Type B pancreatic cell (in vitro differentiated cells): ENCODE data around the gene DNAJC7. TPM values are rescaled to one million over a fixed set of nuclear protein-coding genes. Genes with fewer than 3 reads are reported as not detected.
A peak's percentile ranks its signal among the peaks of the same experiment; 100 is the strongest.

ENCODE experiments used
- DNase-seq: peaks from one replicate; pipeline ENCODE4 v3.0.0; 2021; ENCODE audit warnings: mixed read lengths; ENCODE audit not compliant: unreplicated experiment; ENCODE audit errors: extremely low spot score
- H3K27ac Mint-ChIP-seq: 2 replicates; pipeline ENCODE4 v1.8.0; 2021; ENCODE audit warnings: mild to moderate bottlenecking, mixed read lengths
- H3K27me3 Mint-ChIP-seq: 2 replicates; pipeline ENCODE4 v1.8.0; 2021; ENCODE audit warnings: mixed read lengths
- H3K36me3 Mint-ChIP-seq: 2 replicates; pipeline ENCODE4 v1.8.0; 2021; ENCODE audit warnings: mixed read lengths
- H3K4me1 Mint-ChIP-seq: one replicate; pipeline ENCODE4 v1.8.0; 2021; ENCODE audit warnings: mixed read lengths; ENCODE audit not compliant: unreplicated experiment
- H3K4me3 Mint-ChIP-seq: 2 replicates; pipeline ENCODE4 v1.8.0; 2021; ENCODE audit warnings: mild to moderate bottlenecking, mixed read lengths
- H3K9me3 Mint-ChIP-seq: 2 replicates; pipeline ENCODE4 v1.8.0; 2021; ENCODE audit warnings: mixed read lengths
- CTCF ChIP-seq: fragments of 200-600 bp; sonication (generic); conservative IDR thresholded peaks from 2 replicates; pipeline ENCODE4 v1.5.0; 2021; ENCODE audit warnings: antibody characterized with exemption, mild to moderate bottlenecking
- long read RNA-seq: library from polyadenylated mRNA; unstranded; transcript quantifications from one replicate; pipeline ENCODE4 v2.0.0, GENCODE V29; 2020
- total RNA-seq: library from RNA; stranded (reverse); gene quantifications from 2 replicates; pipeline ENCODE4 v1.2.1, GENCODE V29; 2021; ENCODE audit warnings: low replicate concordance

DNAJC7 gene
- 77.3 and 88.7 TPM in 2 replicates for total RNA-seq
- long read RNA-seq, transcript DNAJC7-203 (14 exons, 2,022 nt) = major isoform, 115 of 223 reads
- long read RNA-seq, partial matches to known transcripts = 80 of 223 reads
- long read RNA-seq, other reads (novel, unspliced or antisense) = 25 of 223 reads

- no peaks in the 10 kb centered on the region for H3K27me3 Mint-ChIP-seq
- no peaks in the 10 kb centered on the region for H3K9me3 Mint-ChIP-seq
- H3K4me1 Mint-ChIP-seq = peaks cover 26% of the 10 kb centered on the region
- H3K36me3 Mint-ChIP-seq = no peaks in the 10 kb centered on the region
- DNase-seq = peak; percentile 91
- TF ChIP-seq CTCF = no peak
- H3K4me3 Mint-ChIP-seq = peak within 1 kb of the TSS; percentile 99
- peak within 1 kb of the TSS; percentile 99 for H3K27ac Mint-ChIP-seq
Observed at GRCh38 chr17:42016941-42017865, at the start of gene DNAJC7. TSS of gene DNAJC7 (minus strand) at chr17:42017439. CDS start at chr17:42017416, 23 bp downstream.

DNA sequence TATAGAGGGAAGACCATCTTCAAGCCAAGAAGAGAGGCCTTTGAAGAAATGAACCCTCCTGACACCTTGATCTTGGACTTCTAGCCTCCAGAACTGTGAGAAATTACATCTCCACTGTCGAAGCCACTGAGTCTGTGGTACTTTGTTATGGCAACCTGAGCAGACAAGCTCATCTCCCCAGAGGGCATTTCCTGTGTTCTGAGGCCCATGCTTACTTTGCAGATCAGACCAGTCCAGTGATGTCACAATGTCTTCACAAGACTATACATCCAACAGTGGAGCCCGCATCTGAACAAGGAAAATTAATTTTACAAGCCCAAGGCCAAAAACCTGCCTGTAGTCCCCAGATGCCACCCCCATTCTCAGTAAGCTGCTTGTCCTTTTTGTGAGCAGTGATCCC, 48.0 kb upstream of the DNAJC7 start:
- H3K36me3 Mint-ChIP-seq = no peaks in the 10 kb centered on the region
- H3K27ac Mint-ChIP-seq = no peak overlapping the region
- no peaks in the 10 kb centered on the region for H3K9me3 Mint-ChIP-seq
- H3K4me1 Mint-ChIP-seq = peaks cover 6% of the 10 kb centered on the region
- TF ChIP-seq CTCF = no peak
- DNase-seq = no peak
- H3K27me3 Mint-ChIP-seq = peaks cover 4% of the 10 kb centered on the region
- no peak overlapping the region for H3K4me3 Mint-ChIP-seq

DNA sequence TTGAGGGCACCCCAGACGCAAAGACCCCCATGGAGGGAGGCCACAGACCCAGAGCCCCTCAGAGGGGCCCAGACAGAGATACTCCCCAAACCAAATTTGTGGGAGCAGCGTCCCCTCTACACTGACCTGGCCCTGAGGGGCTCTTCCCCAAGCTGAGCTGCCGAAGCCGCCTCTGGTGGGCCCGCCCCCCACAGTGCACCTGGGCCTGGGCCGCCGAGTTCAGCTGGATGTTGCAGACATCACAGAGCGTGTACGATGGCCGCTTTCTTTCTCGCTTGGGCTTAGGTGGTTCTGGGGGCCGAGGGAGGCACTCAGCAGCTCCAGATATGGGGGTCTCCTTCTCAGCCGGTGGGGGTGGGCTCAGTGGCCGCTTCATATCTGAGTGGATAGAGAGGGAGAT, 45.4 kb upstream of the DNAJC7 start:
- no peak overlapping the region for H3K27ac Mint-ChIP-seq

GRCh38 chr17:42061646-42062487, 44.6 kb upstream of the DNAJC7 start:
- DNase-seq = no peak
- H3K4me1 Mint-ChIP-seq = peaks cover 4% of the 10 kb centered on the region
- H3K36me3 Mint-ChIP-seq = no peaks in the 10 kb centered on the region
- peaks cover 5% of the 10 kb centered on the region for H3K27me3 Mint-ChIP-seq
- no peak overlapping the region for H3K27ac Mint-ChIP-seq
- H3K4me3 Mint-ChIP-seq = no peak overlapping the region
- H3K9me3 Mint-ChIP-seq = no peaks in the 10 kb centered on the region
- no peak for TF ChIP-seq CTCF

More for the DNA sequence above, 45.4 kb upstream of the DNAJC7 start:
- no peak overlapping the region for H3K4me3 Mint-ChIP-seq
- peaks cover 5% of the 10 kb centered on the region for H3K27me3 Mint-ChIP-seq
- H3K4me1 Mint-ChIP-seq = peaks cover 2% of the 10 kb centered on the region
- H3K9me3 Mint-ChIP-seq = no peaks in the 10 kb centered on the region
- no peak for TF ChIP-seq CTCF
- no peak for DNase-seq
- no peaks in the 10 kb centered on the region for H3K36me3 Mint-ChIP-seq

DNA sequence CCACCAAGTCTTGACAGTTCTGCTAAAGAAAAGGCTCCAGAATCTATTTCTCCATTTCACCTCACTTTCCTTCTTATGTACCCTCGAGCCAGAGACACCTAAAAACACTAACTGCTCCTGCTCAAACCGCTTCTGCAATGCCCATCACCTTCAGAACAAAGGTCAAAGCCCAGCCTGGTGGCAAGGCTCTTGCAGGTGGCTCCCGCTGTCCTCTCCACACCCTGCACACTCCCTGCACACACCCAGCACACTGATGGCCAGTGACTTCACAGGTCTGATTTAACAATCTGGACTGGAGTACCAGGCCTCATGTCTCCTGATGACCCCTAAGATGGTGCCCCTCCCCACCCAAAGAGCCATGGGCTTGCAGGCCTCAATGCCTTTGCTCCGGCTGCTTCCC, 43.0 kb upstream of the DNAJC7 start:
- TF ChIP-seq CTCF = no peak
- Mint-ChIP-seq H3K27me3 (peaks cover 10% of the 10 kb centered on the region), H3K9me3 (no peaks in the 10 kb centered on the region), H3K36me3 (no peaks in the 10 kb centered on the region), H3K4me1 (peaks cover 9% of the 10 kb centered on the region), H3K4me3 (no peak overlapping the region), H3K27ac (no peak overlapping the region)
- no peak for DNase-seq
